ENCODE data around the gene HACL1.

The HACL1 gene

GRCh38 chr3:15520804-15521572, 80.4 kb downstream of the HACL1 start:
- no peak for DNase-seq (ENCODE audit: low spot score)
- Histone ChIP-seq H3K27ac (ENCODE audit: poor library complexity, severe bottlenecking) (no peak overlapping the region), H3K27me3 (ENCODE audit: insufficient read depth, poor library complexity, severe bottlenecking) (no peaks in the 10 kb centered on the region), H3K4me1 (ENCODE audit: insufficient read depth, poor library complexity, severe bottlenecking) (no peaks in the 10 kb centered on the region), H3K9me3 (ENCODE audit: severe bottlenecking) (no peaks in the 10 kb centered on the region), H3K36me3 (ENCODE audit: low read depth) (no peaks in the 10 kb centered on the region), H3K4me3 (ENCODE audit: severe bottlenecking) (no peak overlapping the region)
- no peak for TF ChIP-seq CTCF (IDR thresholded peaks at IDR 0.05; ENCODE audit: poor library complexity, severe bottlenecking)
- no peak for ATAC-seq (ENCODE audit: low read depth)

GRCh38 chr3:15520185-15520584, 81.2 kb downstream of the HACL1 start:
- DNase-seq (ENCODE audit: low spot score) (no peak), ATAC-seq (ENCODE audit: low read depth) (no peak)
- no peak for TF ChIP-seq CTCF (IDR thresholded peaks at IDR 0.05; ENCODE audit: poor library complexity, severe bottlenecking)
- no peak overlapping the region for H3K27ac ChIP-seq (ENCODE audit: poor library complexity, severe bottlenecking)
- no peaks in the 10 kb centered on the region for H3K9me3 ChIP-seq (ENCODE audit: severe bottlenecking)
- H3K27me3 ChIP-seq (ENCODE audit: insufficient read depth, poor library complexity, severe bottlenecking) = no peaks in the 10 kb centered on the region
- H3K36me3 ChIP-seq (ENCODE audit: low read depth) = no peaks in the 10 kb centered on the region
- H3K4me1 ChIP-seq (ENCODE audit: insufficient read depth, poor library complexity, severe bottlenecking) = no peaks in the 10 kb centered on the region
- no peak overlapping the region for H3K4me3 ChIP-seq (ENCODE audit: severe bottlenecking)

GRCh38 chr3:15519096-15519495, 82.3 kb downstream of the HACL1 start:
- DNase-seq (ENCODE audit: low spot score) (no peak), ATAC-seq (ENCODE audit: low read depth) (no peak)
- H3K4me1 ChIP-seq (ENCODE audit: insufficient read depth, poor library complexity, severe bottlenecking) = no peaks in the 10 kb centered on the region

GRCh38 chr3:15514663-15515340, 86.6 kb downstream of the HACL1 start:
- Histone ChIP-seq H3K27ac (ENCODE audit: poor library complexity, severe bottlenecking) (no peak overlapping the region), H3K27me3 (ENCODE audit: insufficient read depth, poor library complexity, severe bottlenecking) (no peaks in the 10 kb centered on the region), H3K9me3 (ENCODE audit: severe bottlenecking) (no peaks in the 10 kb centered on the region), H3K36me3 (ENCODE audit: low read depth) (no peaks in the 10 kb centered on the region), H3K4me3 (ENCODE audit: severe bottlenecking) (no peak overlapping the region), H3K4me1 (ENCODE audit: insufficient read depth, poor library complexity, severe bottlenecking) (no peaks in the 10 kb centered on the region)
- no peak for DNase-seq (ENCODE audit: low spot score)
- TF ChIP-seq CTCF (IDR thresholded peaks at IDR 0.05; ENCODE audit: poor library complexity, severe bottlenecking) = no peak
- no peak for ATAC-seq (ENCODE audit: low read depth)

More at GRCh38 chr3:15519096-15519495, 82.3 kb downstream of the HACL1 start:
- TF ChIP-seq CTCF (IDR thresholded peaks at IDR 0.05; ENCODE audit: poor library complexity, severe bottlenecking) = no peak
- Histone ChIP-seq H3K36me3 (ENCODE audit: low read depth) (no peaks in the 10 kb centered on the region), H3K9me3 (ENCODE audit: severe bottlenecking) (no peaks in the 10 kb centered on the region), H3K27me3 (ENCODE audit: insufficient read depth, poor library complexity, severe bottlenecking) (no peaks in the 10 kb centered on the region), H3K27ac (ENCODE audit: poor library complexity, severe bottlenecking) (no peak overlapping the region), H3K4me3 (ENCODE audit: severe bottlenecking) (no peak overlapping the region)
